ENCODE measurements around the gene IL1RAPL2.

DNA sequence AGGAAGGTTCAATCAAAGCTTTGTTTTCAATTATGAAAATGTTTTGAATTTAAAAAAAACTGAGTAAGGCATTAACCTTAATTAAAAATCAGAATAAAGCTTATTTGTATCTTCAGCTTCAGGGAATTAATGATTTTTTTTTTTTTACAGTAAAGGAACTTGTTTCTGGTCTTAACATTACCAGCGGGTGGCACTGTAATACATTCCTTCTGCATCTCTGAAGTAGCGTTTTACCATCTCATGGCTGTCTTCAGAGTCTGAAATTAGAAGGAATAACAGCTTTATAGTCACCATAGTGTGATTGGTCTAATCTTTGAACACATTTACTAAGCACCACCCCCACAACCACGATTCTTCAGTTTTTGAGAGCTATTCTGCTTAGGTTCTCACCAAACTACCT lies 102.6 kb downstream of the IL1RAPL2 start:
- TF ChIP-seq CTCF (IDR thresholded peaks at IDR 0.05; ENCODE audit: low read depth, low read length, poor library complexity, severe bottlenecking) (no peak), EZH2phosphoT487 (IDR thresholded peaks at IDR 0.05; ENCODE audit: borderline replicate concordance, low read length) (no peak)

Measured in DOHH2 (cell line).